ENCODE data around the gene CCT7.

Gene CCT7

GRCh38 chr2:73210696-73211095 is 23.4 kb upstream of the CCT7 start:
- peaks cover 13 to 16% of the 10 kb centered on the region in 2 experiments for H3K4me1 ChIP-seq (ENCODE audit: control insufficient read depth in 1 of 2, insufficient read depth in 1 of 2, low read depth in 1 of 2, low read length in 1 of 2)
- no peaks in the 10 kb centered on the region for H3K9me3 ChIP-seq
- no peak overlapping the region for H3K4me3 ChIP-seq (ENCODE audit: low read depth in 1 of 2, low read length in 1 of 2)
- no peaks in the 10 kb centered on the region for H3K36me3 ChIP-seq
- H3K27ac ChIP-seq = no peak overlapping the region
- peaks cover 40% of the 10 kb centered on the region for H3K27me3 ChIP-seq
- TF ChIP-seq CTCF (IDR thresholded peaks at IDR 0.05) = no peak

DNA sequence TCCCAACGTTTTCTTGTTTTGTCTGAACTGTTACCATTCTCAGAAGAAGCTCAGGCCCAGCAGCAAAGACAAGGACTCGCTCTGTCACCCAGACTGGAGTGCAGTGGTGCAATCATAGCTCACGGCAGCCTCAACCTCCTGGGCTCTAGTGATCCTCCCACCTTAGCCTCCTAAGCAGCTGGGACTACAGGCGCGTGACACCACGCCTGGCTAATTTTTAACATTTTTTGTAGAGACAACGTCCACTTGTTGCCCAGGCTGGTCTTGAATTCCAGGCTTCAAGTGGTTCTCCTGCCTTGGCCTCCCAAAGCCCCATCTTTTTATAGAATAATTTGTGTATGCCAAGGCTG is 22.0 kb upstream of the CCT7 start:
- Histone ChIP-seq H3K27me3 (peaks cover 26% of the 10 kb centered on the region), H3K36me3 (no peaks in the 10 kb centered on the region), H3K4me1 (ENCODE audit: control insufficient read depth in 1 of 2, insufficient read depth in 1 of 2, low read depth in 1 of 2, low read length in 1 of 2) (peaks cover 13 to 16% of the 10 kb centered on the region in 2 experiments), H3K9me3 (no peaks in the 10 kb centered on the region), H3K4me3 (ENCODE audit: low read depth in 1 of 2, low read length in 1 of 2) (no peak overlapping the region), H3K27ac (no peak overlapping the region)
- no peak for TF ChIP-seq CTCF (IDR thresholded peaks at IDR 0.05)

GRCh38 chr2:73212448-73213176 is 21.5 kb upstream of the CCT7 start:
- H3K27ac ChIP-seq = no peak overlapping the region
- H3K4me3 ChIP-seq (ENCODE audit: low read depth in 1 of 2, low read length in 1 of 2) = no peak overlapping the region
- no peaks in the 10 kb centered on the region for H3K9me3 ChIP-seq
- H3K36me3 ChIP-seq = no peaks in the 10 kb centered on the region
- H3K4me1 ChIP-seq (ENCODE audit: control insufficient read depth in 1 of 2, insufficient read depth in 1 of 2, low read depth in 1 of 2, low read length in 1 of 2) = peaks cover 13 to 16% of the 10 kb centered on the region in 2 experiments
- TF ChIP-seq CTCF (IDR thresholded peaks at IDR 0.05) = peak; percentile 83
- peaks cover 21% of the 10 kb centered on the region for H3K27me3 ChIP-seq

- Histone ChIP-seq H3K27me3 (peaks cover 7% of the 10 kb centered on the region), H3K4me1 (ENCODE audit: control insufficient read depth in 1 of 2, insufficient read depth in 1 of 2, low read depth in 1 of 2, low read length in 1 of 2) (peaks cover 13 to 16% of the 10 kb centered on the region in 2 experiments), H3K36me3 (no peaks in the 10 kb centered on the region), H3K9me3 (no peaks in the 10 kb centered on the region), H3K4me3 (ENCODE audit: low read depth in 1 of 2, low read length in 1 of 2) (peak within 1 kb of the TSS; percentile 59 to 73), H3K27ac (no peak within 1 kb of the TSS)
- TF ChIP-seq CTCF (IDR thresholded peaks at IDR 0.05) = no peak
Observed at GRCh38 chr2:73214120-73215035, 19.7 kb upstream of the CCT7 start, which contains the start of gene SMYD5. SMYD5 (plus strand) TSS chr2:73214245; CDS start chr2:73214267, 22 bp downstream.

- Histone ChIP-seq H3K4me1 (ENCODE audit: control insufficient read depth in 1 of 2, insufficient read depth in 1 of 2, low read depth in 1 of 2, low read length in 1 of 2) (peaks cover 13 to 16% of the 10 kb centered on the region in 2 experiments), H3K4me3 (ENCODE audit: low read depth in 1 of 2, low read length in 1 of 2) (peak overlapping the region in 1 of 2 experiments; percentile 73), H3K27ac (no peak overlapping the region), H3K36me3 (no peaks in the 10 kb centered on the region), H3K27me3 (no peaks in the 10 kb centered on the region), H3K9me3 (no peaks in the 10 kb centered on the region)
- no peak for TF ChIP-seq CTCF (IDR thresholded peaks at IDR 0.05)
Observed at GRCh38 chr2:73215254-73215653, 18.9 kb upstream of the CCT7 start.
